A673 (cell line): ENCODE data around the gene SKOR1. TPM values are rescaled to one million over a fixed set of nuclear protein-coding genes. Genes with fewer than 3 reads are reported as not detected.

Source experiments
- BruUV-seq: library from RNA; stranded (reverse); fragments of 400-500 nt; replicated peaks from 2 replicates; lab custom pipeline; 2021; lab: Mats Ljungman, UMichigan
- CTCF ChIA-PET: fragments of 300-600 bp; sonication (Branson Sonifier 250); formaldehyde crosslinking; loops from one replicate; lab custom pipeline; 2022; ENCODE audit warnings: antibody characterized with exemption; lab: Charles Lee
- POLR2A ChIA-PET: fragments of 300-600 bp; sonication (Branson Sonifier 250); formaldehyde crosslinking; loops from one replicate; lab custom pipeline; 2022; ENCODE audit warnings: antibody characterized with exemption; ENCODE audit not compliant: low non-redundant PET; lab: Charles Lee
- DNase-seq: peaks from one replicate; pipeline ENCODE4 v3.0.0-alpha.2; 2015; ENCODE audit warnings: low spot score
- H3K27ac ChIP-seq: fragments of 200-600 bp; sonication (generic); 2 replicates; pipeline ENCODE4 v1.5.1; 2016; ENCODE audit warnings: mixed run types, low read depth, mild to moderate bottlenecking, mixed read lengths, antibody characterized with exemption, low read length; ENCODE audit not compliant: poor library complexity, severe bottlenecking
- H3K27me3 ChIP-seq: fragments of 200-600 bp; sonication (generic); replicated peaks from 2 replicates; pipeline ENCODE4 v1.6.1; 2017; ENCODE audit warnings: mixed run types, low read depth, mild to moderate bottlenecking, mixed read lengths, antibody characterized with exemption, low read length; ENCODE audit not compliant: insufficient read depth, poor library complexity
- H3K36me3 ChIP-seq: fragments of 200-600 bp; sonication (generic); 2 replicates; pipeline ENCODE4 v1.6.1; 2016; ENCODE audit warnings: mixed run types, mild to moderate bottlenecking, mixed read lengths, antibody characterized with exemption, low read length; ENCODE audit not compliant: insufficient read depth, poor library complexity, severe bottlenecking
- H3K4me1 ChIP-seq: fragments of 200-600 bp; sonication (generic); 2 replicates; pipeline ENCODE4 v1.6.1; 2017; ENCODE audit warnings: mixed run types, mild to moderate bottlenecking, mixed read lengths, antibody characterized with exemption, low read length; ENCODE audit not compliant: insufficient read depth, poor library complexity, severe bottlenecking
- H3K4me3 ChIP-seq: fragments of 200-600 bp; sonication (generic); 2 replicates; pipeline ENCODE4 v1.5.1; 2016; ENCODE audit warnings: low read depth, mixed run types, mild to moderate bottlenecking, mixed read lengths, low read length; ENCODE audit not compliant: poor library complexity, severe bottlenecking
- H3K9me3 ChIP-seq: fragments of 200-600 bp; sonication (generic); 2 replicates; pipeline ENCODE4 v1.6.1; 2016; ENCODE audit warnings: mixed run types, low read depth, mild to moderate bottlenecking, mixed read lengths, antibody characterized with exemption, low read length; ENCODE audit not compliant: poor library complexity, severe bottlenecking
- EZH2 ChIP-seq: fragments of 200-600 bp; sonication (generic); IDR thresholded peaks from 2 replicates; pipeline ENCODE4 v1.6.1; 2017; ENCODE audit warnings: borderline replicate concordance, low read depth, mild to moderate bottlenecking, mixed read lengths, antibody characterized with exemption, low read length; ENCODE audit not compliant: poor library complexity, severe bottlenecking
- intact Hi-C: fragments of 100-400 bp; cut with micrococcal nuclease; formaldehyde crosslinking; loops from one replicate; pipeline ENCODE4 v1.10.0; 2022; ENCODE audit not compliant: unreplicated experiment
- total RNA-seq: library from RNA; stranded (reverse); gene quantifications from 2 replicates; pipeline ENCODE4 v1.2.3, GENCODE V29; 2021
- TF ChIP-seq, protein P1 (sequence below): fragments of 300-800, 200-600 bp; sonication (generic); conservative IDR thresholded peaks from 2 replicates; pipeline ENCODE4 v1.5.1; 2017; ENCODE audit warnings: low read depth, mild to moderate bottlenecking, antibody characterized with exemption, low read length, moderate library complexity, mixed read lengths

The SKOR1 gene
- total RNA-seq, 1 experiment from 2014 or later: 0.21 TPM

DNA sequence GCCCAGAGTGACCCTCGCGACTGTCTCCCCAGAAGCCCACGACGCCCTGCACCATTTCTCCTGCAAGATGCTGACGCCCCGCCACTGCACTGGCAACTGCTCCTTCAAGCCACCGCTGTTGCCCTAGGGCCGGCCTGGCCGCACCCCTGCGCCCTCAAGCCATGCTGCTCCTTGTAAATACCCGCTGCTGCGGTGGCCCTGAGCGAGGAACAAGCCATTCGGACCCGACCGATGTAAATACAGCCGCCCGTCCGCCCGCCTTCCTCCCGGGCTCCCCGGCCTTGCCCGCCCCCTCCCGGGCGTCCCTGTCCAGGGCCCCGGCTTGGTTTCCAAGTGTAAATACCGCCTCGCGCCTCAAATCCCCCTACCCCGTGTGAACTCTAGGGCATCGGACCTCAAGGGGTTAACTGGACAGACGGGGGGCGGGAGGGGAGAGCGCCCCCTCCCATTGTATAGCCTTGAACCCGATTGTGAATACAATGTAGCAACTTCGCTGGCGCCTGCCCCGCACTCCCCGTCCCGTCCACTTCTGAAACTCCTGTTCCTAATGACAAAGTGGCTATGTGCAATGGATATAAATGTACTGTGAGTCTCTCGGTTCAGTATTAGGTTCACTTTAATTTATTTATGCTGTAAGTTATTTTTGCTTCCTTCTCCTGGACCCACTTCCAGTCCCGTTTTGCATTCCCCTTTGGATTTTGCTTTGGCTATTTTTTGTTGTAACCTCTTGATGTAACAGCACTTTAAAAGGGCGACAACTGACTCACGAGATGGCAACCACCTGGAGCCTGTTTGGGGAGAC is 8.6 kb downstream of the SKOR1 start:
- intact Hi-C loops: loop anchor here (5.0 to 10.0 kb wide), 2 partner anchors 332 to 459 kb away; no protein-coding TSS in a partner anchor
- ChIA-PET POLR2A (no interaction called here), CTCF (interaction anchor here (1.3 to 2.6 kb wide), 2 partner anchors 331 to 377 kb away, joined by 3 to 11 read pairs; no protein-coding TSS in a partner anchor)
- Histone ChIP-seq H3K9me3 (no peaks in the 10 kb centered on the region), H3K36me3 (no peaks in the 10 kb centered on the region), H3K4me1 (peaks cover 20% of the 10 kb centered on the region), H3K4me3 (peak overlapping the region; percentile 45), H3K27me3 (peaks cover 72% of the 10 kb centered on the region), H3K27ac (no peak overlapping the region)
- TF ChIP-seq, protein P1, sequence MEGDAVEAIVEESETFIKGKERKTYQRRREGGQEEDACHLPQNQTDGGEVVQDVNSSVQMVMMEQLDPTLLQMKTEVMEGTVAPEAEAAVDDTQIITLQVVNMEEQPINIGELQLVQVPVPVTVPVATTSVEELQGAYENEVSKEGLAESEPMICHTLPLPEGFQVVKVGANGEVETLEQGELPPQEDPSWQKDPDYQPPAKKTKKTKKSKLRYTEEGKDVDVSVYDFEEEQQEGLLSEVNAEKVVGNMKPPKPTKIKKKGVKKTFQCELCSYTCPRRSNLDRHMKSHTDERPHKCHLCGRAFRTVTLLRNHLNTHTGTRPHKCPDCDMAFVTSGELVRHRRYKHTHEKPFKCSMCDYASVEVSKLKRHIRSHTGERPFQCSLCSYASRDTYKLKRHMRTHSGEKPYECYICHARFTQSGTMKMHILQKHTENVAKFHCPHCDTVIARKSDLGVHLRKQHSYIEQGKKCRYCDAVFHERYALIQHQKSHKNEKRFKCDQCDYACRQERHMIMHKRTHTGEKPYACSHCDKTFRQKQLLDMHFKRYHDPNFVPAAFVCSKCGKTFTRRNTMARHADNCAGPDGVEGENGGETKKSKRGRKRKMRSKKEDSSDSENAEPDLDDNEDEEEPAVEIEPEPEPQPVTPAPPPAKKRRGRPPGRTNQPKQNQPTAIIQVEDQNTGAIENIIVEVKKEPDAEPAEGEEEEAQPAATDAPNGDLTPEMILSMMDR: peak; percentile 73
- peak; percentile 37 for TF ChIP-seq EZH2
- no TSS peak for BruUV-seq
- DNase-seq: peak; percentile 71

- no peak for DNase-seq
- TF ChIP-seq, protein P1: no peak
- TF ChIP-seq EZH2: no peak
- ChIA-PET CTCF (interaction anchor here (0.5 to 2.6 kb wide), 4 partner anchors 332 to 907 kb away, joined by 3 to 11 read pairs (median 4); no protein-coding TSS in a partner anchor), POLR2A (no interaction called here)
- peaks cover 64% of the 10 kb centered on the region for H3K27me3 ChIP-seq
- peak overlapping the region; percentile 45 for H3K4me3 ChIP-seq
- intact Hi-C loops: loop anchor here (5.0 to 10.0 kb wide), 3 partner anchors 332 to 527 kb away; no protein-coding TSS in a partner anchor
- BruUV-seq: no TSS peak
- H3K27ac ChIP-seq: no peak overlapping the region
- no peaks in the 10 kb centered on the region for H3K9me3 ChIP-seq
- peaks cover 20% of the 10 kb centered on the region for H3K4me1 ChIP-seq
- H3K36me3 ChIP-seq: no peaks in the 10 kb centered on the region
Measured at GRCh38 chr15:67834581-67835296, 9.4 kb downstream of the SKOR1 start.

DNA sequence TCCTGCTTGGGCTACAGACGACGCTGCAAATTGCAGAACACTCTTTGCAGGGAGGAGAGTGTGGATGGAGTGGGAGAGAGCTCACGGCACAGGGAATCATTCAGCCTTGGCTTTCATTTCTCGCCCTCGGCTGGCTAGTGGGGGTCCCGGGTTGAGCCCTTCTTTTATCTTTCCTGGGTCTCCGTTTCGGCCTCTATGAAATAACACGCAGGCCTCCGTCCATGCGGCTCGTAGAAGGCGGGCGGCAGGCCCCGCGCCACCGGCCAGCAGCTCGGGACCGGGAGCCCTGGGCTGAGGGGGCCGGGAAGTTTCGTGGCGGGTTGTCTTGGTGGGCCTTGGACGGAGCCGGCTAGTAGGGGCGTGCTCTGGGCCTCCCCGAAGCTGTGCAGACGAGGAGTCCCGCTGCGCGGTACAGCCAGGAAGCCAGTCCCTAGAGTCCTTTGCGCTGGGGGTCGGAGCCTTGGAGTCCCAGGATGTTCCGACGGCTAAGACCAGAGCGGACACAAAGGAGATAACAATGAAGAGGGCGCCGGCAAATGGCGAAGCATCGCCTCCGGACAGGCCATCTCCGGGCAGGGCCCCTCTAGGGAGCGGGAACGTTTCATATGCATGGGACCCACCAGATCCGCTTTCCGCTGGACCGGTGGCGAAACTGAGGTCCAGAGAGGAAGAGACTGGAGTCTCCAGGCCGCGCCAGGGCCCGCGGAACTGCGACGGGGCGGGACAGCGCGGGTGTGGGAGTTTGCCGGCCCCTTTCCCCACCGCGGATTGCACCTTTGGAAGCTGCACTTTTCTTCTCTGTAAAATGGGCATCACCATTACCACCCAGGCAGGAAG is 10.2 kb downstream of the SKOR1 start:
- no peaks in the 10 kb centered on the region for H3K36me3 ChIP-seq
- intact Hi-C loops: loop anchor here (1.0 to 10.0 kb wide), 4 partner anchors 378 to 889 kb away; no protein-coding TSS in a partner anchor
- peaks cover 56% of the 10 kb centered on the region for H3K27me3 ChIP-seq
- H3K4me3 ChIP-seq: peak overlapping the region; percentile 45
- H3K4me1 ChIP-seq: peaks cover 20% of the 10 kb centered on the region
- ChIA-PET CTCF (interaction anchor here (0.5 to 2.6 kb wide), 8 partner anchors 333 to 906 kb away, joined by 3 to 11 read pairs (median 4); no protein-coding TSS in a partner anchor), POLR2A (no interaction called here)
- H3K27ac ChIP-seq: no peak overlapping the region
- no peak for DNase-seq
- H3K9me3 ChIP-seq: no peaks in the 10 kb centered on the region
- TF ChIP-seq, protein P1: no peak
- peak; percentile 78 for TF ChIP-seq EZH2
- BruUV-seq: no TSS peak
